ENCODE results near the gene EXPH5.

Gene EXPH5

GRCh38 chr11:108486828-108487227 is 106.7 kb downstream of the EXPH5 start:
- H3K4me3 ChIP-seq (ENCODE audit: low read depth, low read length), result no peak overlapping the region
- DNase-seq (ENCODE audit: low read depth), result no peak
- no peak for TF ChIP-seq CTCF (IDR thresholded peaks at IDR 0.05; ENCODE audit: insufficient read depth, low read depth, low read length, missing control alignments)

- no peak overlapping the region for H3K4me3 ChIP-seq (ENCODE audit: low read depth, low read length)
- no peak for DNase-seq (ENCODE audit: low read depth)
- TF ChIP-seq CTCF (IDR thresholded peaks at IDR 0.05; ENCODE audit: insufficient read depth, low read depth, low read length, missing control alignments), result no peak
These were observed 107.2 kb downstream of the EXPH5 start for GRCh38 chr11:108486331-108486730.

DNA sequence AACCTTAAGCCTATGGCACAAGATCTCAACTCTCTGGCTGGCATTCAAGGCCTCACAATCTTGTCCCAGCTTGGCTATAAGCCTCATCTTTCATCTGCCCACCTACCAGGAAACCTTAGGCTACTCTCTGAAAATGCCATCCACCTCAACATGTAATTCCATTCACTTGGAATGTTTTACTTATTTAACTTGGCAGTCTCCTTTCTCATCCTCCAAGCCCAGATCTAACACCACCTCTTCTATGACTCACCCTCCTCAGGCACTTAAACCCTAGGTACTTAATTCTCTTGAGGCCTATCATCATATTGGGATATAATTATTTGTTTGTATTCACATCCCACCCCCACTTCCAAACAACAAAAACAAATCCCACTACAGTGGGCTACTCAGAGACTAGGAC is 110.4 kb downstream of the EXPH5 start:
- DNase-seq (ENCODE audit: low read depth), result no peak
- TF ChIP-seq CTCF (IDR thresholded peaks at IDR 0.05; ENCODE audit: insufficient read depth, low read depth, low read length, missing control alignments), result no peak
- no peak overlapping the region for H3K4me3 ChIP-seq (ENCODE audit: low read depth, low read length)

GRCh38 chr11:108474664-108475463 is 118.7 kb downstream of the EXPH5 start:
- no peak for DNase-seq (ENCODE audit: low read depth)
- H3K4me3 ChIP-seq (ENCODE audit: low read depth, low read length), result no peak overlapping the region
- no peak for TF ChIP-seq CTCF (IDR thresholded peaks at IDR 0.05; ENCODE audit: insufficient read depth, low read depth, low read length, missing control alignments)

GRCh38 chr11:108472681-108473080 is 120.9 kb downstream of the EXPH5 start:
- no peak for DNase-seq (ENCODE audit: low read depth)
- no peak for TF ChIP-seq CTCF (IDR thresholded peaks at IDR 0.05; ENCODE audit: insufficient read depth, low read depth, low read length, missing control alignments)
- no peak overlapping the region for H3K4me3 ChIP-seq (ENCODE audit: low read depth, low read length)

DNA sequence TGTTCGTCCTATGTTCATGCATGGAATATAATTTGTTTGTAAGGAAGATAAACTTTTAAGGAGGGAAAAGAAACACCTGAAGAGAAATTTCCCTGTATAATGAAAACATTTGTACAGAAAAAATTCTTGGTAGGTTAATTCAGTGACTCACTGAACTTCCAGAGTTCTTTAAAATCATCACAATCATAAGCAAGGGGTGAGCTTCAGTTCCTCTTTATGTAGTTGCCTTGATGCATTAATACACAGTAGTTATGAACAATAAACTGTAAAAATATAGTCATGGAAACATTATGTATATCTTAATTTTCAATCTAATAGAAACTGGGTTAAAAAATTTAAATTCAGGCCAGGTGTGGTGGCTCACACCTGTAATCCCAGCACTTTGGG is 125.1 kb downstream of the EXPH5 start:
- no peak overlapping the region for H3K4me3 ChIP-seq (ENCODE audit: low read depth, low read length)
- TF ChIP-seq CTCF (IDR thresholded peaks at IDR 0.05; ENCODE audit: insufficient read depth, low read depth, low read length, missing control alignments), result no peak
- DNase-seq (ENCODE audit: low read depth), result no peak

Data from GM12865 (cell line).